GM12892 (cell line): ENCODE measurements around the gene SH2D5. TPM values are rescaled to one million over a fixed set of nuclear protein-coding genes. Genes with fewer than 3 reads are reported as not detected.
A peak's percentile ranks its signal among the peaks of the same experiment; 100 is the strongest.

Source experiments
- DNase-seq: peaks from one replicate; pipeline ENCODE4 v3.0.0; 2011; ENCODE audit not compliant: insufficient read length
- FAIRE-seq: peaks from 2 replicates; lab custom pipeline; 2011; peaks lifted over from hg19 to GRCh38; lab: Jason Lieb, UNC
- POLR2A ChIP-seq: IDR thresholded peaks from 2 replicates; pipeline ENCODE4 v1.6.1; 2011; ENCODE audit warnings: low read depth, low read length, control low read depth
- POLR2AphosphoS5 ChIP-seq: IDR thresholded peaks from 2 replicates; pipeline ENCODE4 v1.6.1; 2011; ENCODE audit warnings: low read depth, low read length, control low read depth
- TAF1 ChIP-seq: IDR thresholded peaks from 2 replicates; pipeline ENCODE4 v1.6.1; 2011; ENCODE audit warnings: low read depth, mild to moderate bottlenecking, control low read depth, low read length, borderline replicate concordance
- polyA plus RNA-seq: library from polyadenylated mRNA; unstranded; fragments of >200 nt; gene quantifications from one replicate; pipeline ENCODE4 v1.2.1, GENCODE V29; 2012; ENCODE audit warnings: missing spikeins, inconsistent platforms; ENCODE audit not compliant: missing spikeins

The SH2D5 gene
- 0.42 TPM for polyA plus RNA-seq

GRCh38 chr1:20732588-20733359, at the start of gene SH2D5:
Gene SH2D5, minus strand, starts transcription at chr1:20732703. Its CDS starts 4,659 bp downstream, at chr1:20728044.
- FAIRE-seq (peak; percentile 91), DNase-seq (no peak)
- no peak for TF ChIP-seq POLR2AphosphoS5
- TF ChIP-seq TAF1 = no peak
- TF ChIP-seq POLR2A = no peak

GRCh38 chr1:20775700-20776099, 43.2 kb upstream of the SH2D5 start:
- TF ChIP-seq POLR2AphosphoS5 = no peak
- TF ChIP-seq TAF1 = no peak
- no peak for TF ChIP-seq POLR2A
- FAIRE-seq = no peak
- no peak for DNase-seq

GRCh38 chr1:20771780-20772179, 39.3 kb upstream of the SH2D5 start:
- TF ChIP-seq TAF1 (no peak), POLR2A (no peak), POLR2AphosphoS5 (no peak)
- FAIRE-seq (no peak), DNase-seq (no peak)

GRCh38 chr1:20770314-20771087, 38.0 kb upstream of the SH2D5 start:
- DNase-seq (no peak), FAIRE-seq (no peak)
- no peak for TF ChIP-seq POLR2AphosphoS5
- no peak for TF ChIP-seq TAF1
- no peak for TF ChIP-seq POLR2A

GRCh38 chr1:20767271-20767670, 34.8 kb upstream of the SH2D5 start:
- DNase-seq = no peak
- FAIRE-seq = no peak
- TF ChIP-seq POLR2A = no peak
- TF ChIP-seq POLR2AphosphoS5 = no peak

- DNase-seq = no peak
- no peak for FAIRE-seq
- TF ChIP-seq TAF1 (no peak), POLR2A (no peak), POLR2AphosphoS5 (no peak)
Measured at GRCh38 chr1:20763417-20763816, 30.9 kb upstream of the SH2D5 start.

- TF ChIP-seq POLR2A = no peak
- no peak for TF ChIP-seq POLR2AphosphoS5
- no peak for TF ChIP-seq TAF1
- no peak for DNase-seq
- no peak for FAIRE-seq
Measured at GRCh38 chr1:20760322-20760721, 27.8 kb upstream of the SH2D5 start.

GRCh38 chr1:20753589-20753988, 21.1 kb upstream of the SH2D5 start:
- DNase-seq (no peak), FAIRE-seq (no peak)
- no peak for TF ChIP-seq TAF1
- no peak for TF ChIP-seq POLR2A
- TF ChIP-seq POLR2AphosphoS5 = no peak

- FAIRE-seq (no peak), DNase-seq (no peak)
- no peak for TF ChIP-seq POLR2A
- no peak for TF ChIP-seq POLR2AphosphoS5
- no peak for TF ChIP-seq TAF1
Measured at GRCh38 chr1:20751462-20751990, 19.0 kb upstream of the SH2D5 start.

GRCh38 chr1:20742671-20743070, 10.2 kb upstream of the SH2D5 start:
- TF ChIP-seq TAF1 (no peak), POLR2A (no peak), POLR2AphosphoS5 (no peak)
- DNase-seq (no peak), FAIRE-seq (no peak)

- TF ChIP-seq POLR2A (no peak), POLR2AphosphoS5 (no peak), TAF1 (no peak)
Measured at GRCh38 chr1:20740781-20741180, 8.3 kb upstream of the SH2D5 start.

More at GRCh38 chr1:20740781-20741180, 8.3 kb upstream of the SH2D5 start:
- no peak for DNase-seq
- FAIRE-seq = no peak
